Keratinocyte (primary cell): ENCODE data around the gene LDB2.

Source experiments
- EZH2 ChIP-seq: IDR thresholded peaks from one replicate; pipeline ENCODE4 v1.6.1; 2012; ENCODE audit warnings: inconsistent platforms, mild to moderate bottlenecking, low read length, moderate library complexity
- TF ChIP-seq, protein P1 (sequence below), 3 experiments: IDR thresholded peaks in 1 of 3; conservative IDR thresholded peaks in 1 of 3; optimal IDR thresholded peaks in 1 of 3; 2 replicates in 2 of 3; 3 replicates in 1 of 3; pipeline versions ENCODE3 to v1.5.1; 2011; ENCODE audit warnings: low read length in 3 of 3, mild to moderate bottlenecking in 3 of 3, moderate library complexity in 2 of 3, control low read depth in 1 of 3, inconsistent platforms in 1 of 3; ENCODE audit not compliant: insufficient read depth in 2 of 3; ENCODE audit errors: extremely low read depth in 1 of 3

DNA sequence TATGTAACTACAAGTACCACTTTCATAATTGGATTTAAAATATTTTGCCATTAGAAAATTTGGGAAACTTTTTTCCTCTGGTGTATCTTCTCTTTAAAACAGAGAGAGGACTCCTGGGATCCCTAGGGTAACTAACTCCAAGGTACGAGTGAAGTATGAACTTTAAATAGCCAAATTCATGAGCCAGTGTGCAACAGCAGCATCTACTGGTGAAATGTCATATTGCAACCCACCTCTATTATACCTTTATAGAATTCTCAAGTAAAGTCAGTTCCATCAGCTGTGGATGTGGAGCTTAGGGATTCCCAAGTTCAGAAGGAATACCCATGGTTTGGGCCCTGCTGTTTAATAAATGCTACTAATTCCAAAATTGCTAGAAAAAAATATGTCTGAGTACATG, 389.5 kb downstream of the LDB2 start:
- TF ChIP-seq, protein P1, sequence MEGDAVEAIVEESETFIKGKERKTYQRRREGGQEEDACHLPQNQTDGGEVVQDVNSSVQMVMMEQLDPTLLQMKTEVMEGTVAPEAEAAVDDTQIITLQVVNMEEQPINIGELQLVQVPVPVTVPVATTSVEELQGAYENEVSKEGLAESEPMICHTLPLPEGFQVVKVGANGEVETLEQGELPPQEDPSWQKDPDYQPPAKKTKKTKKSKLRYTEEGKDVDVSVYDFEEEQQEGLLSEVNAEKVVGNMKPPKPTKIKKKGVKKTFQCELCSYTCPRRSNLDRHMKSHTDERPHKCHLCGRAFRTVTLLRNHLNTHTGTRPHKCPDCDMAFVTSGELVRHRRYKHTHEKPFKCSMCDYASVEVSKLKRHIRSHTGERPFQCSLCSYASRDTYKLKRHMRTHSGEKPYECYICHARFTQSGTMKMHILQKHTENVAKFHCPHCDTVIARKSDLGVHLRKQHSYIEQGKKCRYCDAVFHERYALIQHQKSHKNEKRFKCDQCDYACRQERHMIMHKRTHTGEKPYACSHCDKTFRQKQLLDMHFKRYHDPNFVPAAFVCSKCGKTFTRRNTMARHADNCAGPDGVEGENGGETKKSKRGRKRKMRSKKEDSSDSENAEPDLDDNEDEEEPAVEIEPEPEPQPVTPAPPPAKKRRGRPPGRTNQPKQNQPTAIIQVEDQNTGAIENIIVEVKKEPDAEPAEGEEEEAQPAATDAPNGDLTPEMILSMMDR (optimal IDR thresholded peaks at IDR 0.05 in 1 of 3, IDR thresholded peaks at IDR 0.05 in 1 of 3, conservative IDR thresholded peaks at IDR 0.05 in 1 of 3; ENCODE audit: extremely low read depth in 1 of 3, insufficient read depth in 2 of 3, low read length in 3 of 3) = peak in 2 of 3 experiments; percentile 48 to 66
- no peak for TF ChIP-seq EZH2
